Calu3 (cell line): Measurements from ENCODE around the gene DYNLT2B. TPM values are rescaled to one million over a fixed set of nuclear protein-coding genes. Genes with fewer than 3 reads are reported as not detected.

Source experiments
- BruUV-seq: library from RNA; stranded (reverse); fragments of 400-500 nt; replicated peaks from 2 replicates; lab custom pipeline; 2021; lab: Mats Ljungman, UMichigan
- CTCF ChIA-PET: fragments of 300-600 bp; sonication (Branson Sonifier 250); formaldehyde crosslinking; loops from one replicate; lab custom pipeline; 2022; ENCODE audit warnings: antibody characterized with exemption; lab: Charles Lee
- DNase-seq: peaks from one replicate; pipeline ENCODE4 v3.0.0; 2022
- H3K27ac Mint-ChIP-seq: one replicate; pipeline ENCODE4 v1.8.0; 2022; ENCODE audit warnings: mixed read lengths; ENCODE audit not compliant: unreplicated experiment
- H3K27me3 Mint-ChIP-seq: one replicate; pipeline ENCODE4 v1.8.0; 2022; ENCODE audit warnings: mixed read lengths; ENCODE audit not compliant: unreplicated experiment
- H3K36me3 Mint-ChIP-seq: one replicate; pipeline ENCODE4 v1.8.0; 2022; ENCODE audit warnings: mild to moderate bottlenecking, moderate library complexity, mixed read lengths; ENCODE audit not compliant: insufficient read depth, unreplicated experiment
- H3K4me1 Mint-ChIP-seq: one replicate; pipeline ENCODE4 v1.8.0; 2022; ENCODE audit warnings: mild to moderate bottlenecking, low read depth, mixed read lengths; ENCODE audit not compliant: unreplicated experiment
- H3K4me3 Mint-ChIP-seq: one replicate; pipeline ENCODE4 v1.8.0; 2022; ENCODE audit warnings: mild to moderate bottlenecking, low read depth, moderate library complexity, mixed read lengths; ENCODE audit not compliant: unreplicated experiment
- H3K9me3 Mint-ChIP-seq: one replicate; pipeline ENCODE4 v1.8.0; 2022; ENCODE audit warnings: low read depth, mixed read lengths; ENCODE audit not compliant: unreplicated experiment
- CTCF ChIP-seq: fragments of 200-600 bp; IDR thresholded peaks from one replicate; pipeline ENCODE4 v1.8.0; 2022; ENCODE audit warnings: antibody characterized with exemption; ENCODE audit not compliant: unreplicated experiment
- intact Hi-C: fragments of 100-400 bp; cut with micrococcal nuclease; formaldehyde crosslinking; loops from one replicate; pipeline ENCODE4 v1.10.0; 2022; ENCODE audit not compliant: unreplicated experiment
- total RNA-seq: library from RNA; stranded (reverse); gene quantifications from 2 replicates; pipeline ENCODE4 v1.2.3, GENCODE V29; 2022

The DYNLT2B gene
- total RNA-seq, 1 experiment from 2014 or later, result 10.8 TPM

- Mint-ChIP-seq H3K36me3 (no peaks in the 10 kb centered on the region), H3K4me3 (no peak overlapping the region), H3K27ac (no peak overlapping the region), H3K9me3 (no peaks in the 10 kb centered on the region), H3K27me3 (no peaks in the 10 kb centered on the region), H3K4me1 (peaks cover 6% of the 10 kb centered on the region)
- CTCF ChIA-PET, result no interaction called here
- DNase-seq, result no peak
- intact Hi-C loops, result no loop called here
- BruUV-seq, result no TSS peak
- no peak for TF ChIP-seq CTCF
Observed at GRCh38 chr3:196327405-196327804, 9.4 kb upstream of the DYNLT2B start.

DNA sequence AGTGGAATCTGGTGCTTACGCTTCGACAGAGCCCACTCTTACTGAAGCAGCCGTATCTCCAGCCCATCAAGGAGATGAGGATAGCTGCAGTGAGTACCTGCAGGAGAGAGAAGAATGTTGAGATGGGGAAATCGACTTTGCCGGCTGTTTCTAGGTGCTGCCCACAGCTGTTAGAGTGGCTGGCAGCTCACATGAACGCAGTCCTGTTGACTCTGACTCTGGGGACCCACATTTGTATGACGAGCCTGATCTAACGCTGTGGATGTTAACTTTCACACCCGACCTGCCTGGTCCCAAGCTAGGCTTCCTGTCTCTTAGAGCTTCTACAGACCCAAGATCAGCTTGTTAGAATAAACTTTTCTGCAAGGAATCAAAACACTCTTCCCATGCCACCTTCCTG is 8.9 kb upstream of the DYNLT2B start:
- H3K9me3 Mint-ChIP-seq, result no peaks in the 10 kb centered on the region
- peaks cover 6% of the 10 kb centered on the region for H3K4me1 Mint-ChIP-seq
- H3K36me3 Mint-ChIP-seq, result no peaks in the 10 kb centered on the region
- BruUV-seq, result no TSS peak
- CTCF ChIA-PET, result no interaction called here
- intact Hi-C loops, result no loop called here
- no peak for TF ChIP-seq CTCF
- DNase-seq, result no peak
- no peak overlapping the region for H3K4me3 Mint-ChIP-seq
- H3K27ac Mint-ChIP-seq, result no peak overlapping the region
- no peaks in the 10 kb centered on the region for H3K27me3 Mint-ChIP-seq

- Mint-ChIP-seq H3K4me1 (peaks cover 6% of the 10 kb centered on the region), H3K36me3 (no peaks in the 10 kb centered on the region), H3K9me3 (no peaks in the 10 kb centered on the region), H3K27ac (no peak overlapping the region), H3K27me3 (no peaks in the 10 kb centered on the region), H3K4me3 (no peak overlapping the region)
- DNase-seq, result no peak
- TF ChIP-seq CTCF, result no peak
- intact Hi-C loops, result no loop called here
- CTCF ChIA-PET, result no interaction called here
- BruUV-seq, result no TSS peak
Observed at GRCh38 chr3:196323691-196324090, 5.7 kb upstream of the DYNLT2B start.

DNA sequence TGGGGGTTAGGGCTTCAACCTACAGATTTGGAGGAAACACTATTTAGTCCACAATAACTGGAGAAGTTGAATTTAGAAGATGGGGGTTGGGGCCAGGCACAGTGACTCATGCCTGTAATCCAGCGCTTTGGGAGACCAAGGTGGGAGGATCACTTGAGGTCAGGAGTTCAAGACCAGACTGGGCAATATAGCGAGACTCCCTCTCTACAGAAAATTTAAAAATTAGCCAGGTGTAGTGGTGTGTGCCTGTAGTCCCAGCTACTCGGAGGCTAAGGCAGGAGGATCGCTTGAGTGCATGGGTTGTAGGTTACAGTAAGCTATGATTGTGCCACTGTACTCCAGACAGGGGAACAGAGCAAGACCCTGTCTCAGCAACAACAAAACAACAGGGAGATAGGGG is 5.0 kb upstream of the DYNLT2B start:
- CTCF ChIA-PET, result no interaction called here
- intact Hi-C loops, result no loop called here
- no TSS peak for BruUV-seq
- no peak for DNase-seq
- Mint-ChIP-seq H3K9me3 (no peaks in the 10 kb centered on the region), H3K27me3 (no peaks in the 10 kb centered on the region), H3K4me1 (peaks cover 6% of the 10 kb centered on the region), H3K27ac (no peak overlapping the region), H3K36me3 (peaks cover 7% of the 10 kb centered on the region), H3K4me3 (no peak overlapping the region)
- TF ChIP-seq CTCF, result no peak
